B cell (primary cell): ENCODE results near the gene NBAS. TPM values are rescaled to one million over a fixed set of nuclear protein-coding genes. Genes with fewer than 3 reads are reported as not detected.

Experiments
- ATAC-seq: fragments of 200-7000 bp; cut with Tn5 transposase; one replicate; pipeline ENCODE4 v1.10.0; 2021; ENCODE audit warnings: low read depth, mild to moderate bottlenecking, moderate number of reproducible peaks, moderate library complexity
- CTCF ChIA-PET: fragments of 350-600 bp; sonication (Branson Sonifier 250); formaldehyde crosslinking; loops from one replicate; lab custom pipeline; 2021; ENCODE audit warnings: antibody characterized with exemption, inconsistent platforms; lab: Charles Lee
- POLR2A ChIA-PET: fragments of 350-600 bp; sonication (Branson Sonifier 250); formaldehyde crosslinking; loops from one replicate; lab custom pipeline; 2021; ENCODE audit warnings: antibody characterized with exemption; lab: Charles Lee
- DNase-seq: peaks from one replicate; pipeline ENCODE4 v3.0.0; 2013
- H2AFZ ChIP-seq: 2 replicates; pipeline ENCODE4 v1.6.1; 2012; ENCODE audit warnings: mild to moderate bottlenecking, low read depth, low read length; ENCODE audit not compliant: insufficient read depth, poor library complexity, severe bottlenecking
- H3K27ac ChIP-seq, 2 donors: 1 replicate in 1 of 2; 2 replicates in 1 of 2; pipeline ENCODE4 v1.5.1; 2012 to 2013; ENCODE audit warnings: low read length in 2 of 2, mild to moderate bottlenecking in 2 of 2, moderate library complexity in 1 of 2
- H3K27me3 ChIP-seq, 4 experiments: fragments of 200-600 bp in 1 of 4; sonication (generic) in 1 of 4; replicated peaks in 1 of 4; 1 replicate in 2 of 4; 2 replicates in 2 of 4; pipeline versions ENCODE4 v1.6.1 to v1.7.0; 2013 to 2016; ENCODE audit warnings: low read length in 3 of 4, mild to moderate bottlenecking in 2 of 4, mixed read lengths in 1 of 4, moderate library complexity in 1 of 4; ENCODE audit not compliant: insufficient read depth in 4 of 4, control insufficient read depth in 3 of 4; ENCODE audit errors: control extremely low read depth in 1 of 4
- H3K36me3 ChIP-seq, 2 experiments: replicated peaks in 1 of 2; 1 replicate in 1 of 2; 2 replicates in 1 of 2; pipeline versions ENCODE4 v1.6.1 to v1.7.1; 2013; ENCODE audit warnings: low read length in 1 of 2; ENCODE audit not compliant: insufficient read depth in 2 of 2, control insufficient read depth in 1 of 2; ENCODE audit errors: control extremely low read depth in 1 of 2, extremely low read depth in 1 of 2
- H3K4me1 ChIP-seq, 2 donors: fragments of 200-600 bp in 1 of 2; sonication (generic) in 1 of 2; 1 replicate in 1 of 2; 2 replicates in 1 of 2; pipeline versions ENCODE4 v1.5.1 to v1.6.1; 2013 to 2017; ENCODE audit warnings: low read length in 2 of 2; ENCODE audit not compliant: control insufficient read depth in 2 of 2, insufficient read depth in 2 of 2
- H3K4me2 ChIP-seq: replicated peaks from 2 replicates; pipeline ENCODE3; 2012; ENCODE audit warnings: mild to moderate bottlenecking, low read depth, low read length; ENCODE audit not compliant: poor library complexity, severe bottlenecking
- H3K4me3 ChIP-seq, 5 experiments: fragments of 200-600 bp in 1 of 5; sonication (generic) in 1 of 5; 1 replicate in 3 of 5; 2 replicates in 2 of 5; pipeline versions ENCODE4 v1.5.1 to v1.7.0; 2011 to 2016; ENCODE audit warnings: low read length in 4 of 5, mild to moderate bottlenecking in 4 of 5, low read depth in 2 of 5, control low read depth in 1 of 5, moderate library complexity in 1 of 5; ENCODE audit not compliant: insufficient read depth in 1 of 5; ENCODE audit errors: control extremely low read depth in 1 of 5, extremely low read depth in 1 of 5
- H3K79me2 ChIP-seq: fragments of 200-600 bp; sonication (generic); one replicate; pipeline ENCODE4 v1.6.0; 2016; ENCODE audit warnings: low read length; ENCODE audit not compliant: control insufficient read depth, insufficient read depth
- H3K9ac ChIP-seq: fragments of 200-600 bp; sonication (generic); 2 replicates; pipeline ENCODE4 v1.6.1; 2017; ENCODE audit warnings: mild to moderate bottlenecking, low read length, moderate library complexity
- H3K9me3 ChIP-seq, 3 donors: one replicate each; pipeline versions ENCODE4 v1.6.1 to v1.7.1; 2013; ENCODE audit warnings: low read length in 2 of 3; ENCODE audit not compliant: control insufficient read depth in 2 of 3, insufficient read depth in 1 of 3; ENCODE audit errors: control extremely low read depth in 1 of 3
- H4K20me1 ChIP-seq: 2 replicates; pipeline ENCODE4 v1.6.0; 2012; ENCODE audit warnings: mild to moderate bottlenecking, low read length; ENCODE audit not compliant: insufficient read depth, control insufficient read depth, poor library complexity, severe bottlenecking
- H3K27ac Mint-ChIP-seq: one replicate; pipeline ENCODE4 v1.8.0; 2021; ENCODE audit warnings: mixed read lengths
- H3K27me3 Mint-ChIP-seq: one replicate; pipeline ENCODE4 v1.8.0; 2021; ENCODE audit warnings: mixed read lengths
- H3K4me1 Mint-ChIP-seq: one replicate; pipeline ENCODE4 v1.8.0; 2021; ENCODE audit warnings: mixed read lengths
- H3K4me3 Mint-ChIP-seq: one replicate; pipeline ENCODE4 v1.8.0; 2021; ENCODE audit warnings: mixed read lengths
- H3K9me3 Mint-ChIP-seq: one replicate; pipeline ENCODE4 v1.8.0; 2022; ENCODE audit warnings: mixed read lengths; ENCODE audit not compliant: insufficient read depth
- CTCF ChIP-seq: fragments of 200-600 bp; IDR thresholded peaks from one replicate; pipeline ENCODE4 v1.8.0; 2022; ENCODE audit warnings: antibody characterized with exemption, mild to moderate bottlenecking
- EZH2 ChIP-seq: IDR thresholded peaks from 2 replicates; pipeline ENCODE4 v1.6.1; 2012; ENCODE audit warnings: borderline replicate concordance, low read depth, mild to moderate bottlenecking, moderate library complexity, low read length; ENCODE audit not compliant: insufficient read depth, poor library complexity, severe bottlenecking
- WGBS: methylation state at CpG from one replicate; pipeline ENCODE4 v1.1.5; 2013; ENCODE audit warnings: missing lambda C conversion rate; ENCODE audit not compliant: insufficient coverage; 5-methylcytosine and 5-hydroxymethylcytosine counted together
- intact Hi-C: fragments of 100-400 bp; cut with micrococcal nuclease; formaldehyde crosslinking; loops from one replicate; pipeline ENCODE4 v1.10.0; 2022
- polyA plus RNA-seq: library from polyadenylated mRNA; depleted of rRNA; stranded (reverse); fragments of >200 nt; gene quantifications from 2 replicates; pipeline ENCODE4 v1.2.3, GENCODE V29; 2012
- total RNA-seq, 2 donors: library from RNA; stranded (reverse); fragments of 120-200 nt in 1 of 2; gene quantifications; 1 replicate in 1 of 2; 2 replicates in 1 of 2; pipeline versions ENCODE4 v1.2.3 to v1.2.4, GENCODE V29; 2013 to 2022

The NBAS gene
- total and polyA plus RNA-seq, 2 donors (not counting 1 experiment from before 2014, with no cell fraction given): 10.6 to 37.3 TPM

- H3K27ac Mint-ChIP-seq: no peak overlapping the region
Measured at GRCh38 chr2:15609341-15610042, 48.4 kb upstream of the NBAS start.

More at GRCh38 chr2:15609341-15610042, 48.4 kb upstream of the NBAS start:
- Histone ChIP-seq H3K27ac (no peak overlapping the region), H3K27me3 (no peaks in the 10 kb centered on the region), H3K9me3 (no peaks in the 10 kb centered on the region), H3K79me2 (no peaks in the 10 kb centered on the region), H3K9ac (no peak overlapping the region), H3K4me1 (no peaks in the 10 kb centered on the region), H3K4me3 (no peak overlapping the region), H3K36me3 (peaks cover 9 to 67% of the 10 kb centered on the region in 2 experiments), H3K4me2 (no peak overlapping the region), H2AFZ (no peak overlapping the region), H4K20me1 (no peaks in the 10 kb centered on the region)
- no peak for DNase-seq
- no peaks in the 10 kb centered on the region for H3K27me3 Mint-ChIP-seq
- intact Hi-C loops: no loop called here
- no CpG with 5 or more reads among the region's 1 CpG for WGBS
- POLR2A ChIA-PET: no interaction called here
- no peak for ATAC-seq
- CTCF ChIA-PET: no interaction called here
- H3K4me1 Mint-ChIP-seq: no peaks in the 10 kb centered on the region
- TF ChIP-seq CTCF (no peak), EZH2 (no peak)
- no peak overlapping the region for H3K4me3 Mint-ChIP-seq
- no peaks in the 10 kb centered on the region for H3K9me3 Mint-ChIP-seq
